D721Med (cell line): ENCODE results near the gene PHF21A.

Source experiments
- DNase-seq: peaks from one replicate; pipeline ENCODE4 v3.0.0; 2011; ENCODE audit warnings: low spot score; ENCODE audit not compliant: insufficient read length
- FAIRE-seq: peaks from 2 replicates; lab custom pipeline; 2011; peaks lifted over from hg19 to GRCh38; lab: Jason Lieb, UNC
- CTCF ChIP-seq: IDR thresholded peaks from 2 replicates; pipeline ENCODE4 v1.5.1; 2012; ENCODE audit warnings: mild to moderate bottlenecking, control low read depth; ENCODE audit not compliant: insufficient read depth; ENCODE audit errors: missing control alignments

The PHF21A gene

DNA sequence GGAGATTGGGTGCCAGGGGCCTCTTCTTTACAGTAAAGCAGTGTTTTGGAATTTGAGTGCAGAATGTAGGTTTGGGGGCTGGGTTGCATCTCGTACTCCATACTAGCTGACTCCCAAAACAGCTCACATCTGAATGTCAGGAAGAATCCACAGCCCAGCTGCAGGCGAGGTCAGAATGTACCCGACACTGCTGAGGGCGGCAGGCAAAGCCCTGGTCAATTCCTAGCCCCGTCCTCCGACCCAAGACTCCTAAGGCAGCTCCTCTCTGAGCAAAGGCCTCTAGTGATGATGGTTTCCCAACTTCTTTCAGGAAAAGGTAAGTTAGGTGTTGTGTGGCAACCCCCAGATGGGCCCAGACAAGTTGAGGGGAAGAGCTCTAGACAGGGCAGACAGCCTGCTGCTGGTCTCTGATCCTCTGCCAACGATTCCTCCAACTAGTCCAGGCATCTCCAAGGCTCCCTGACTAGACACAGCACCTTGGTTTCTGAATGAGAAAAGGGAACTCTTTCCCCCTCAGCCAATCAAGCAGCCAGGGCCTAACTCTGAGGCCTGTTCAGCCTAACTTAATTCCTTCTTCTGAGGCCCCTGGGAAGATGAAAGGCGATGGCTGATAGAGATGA lies 190.2 kb downstream of the PHF21A start:
- DNase-seq (no peak), FAIRE-seq (no peak)
- TF ChIP-seq CTCF: no peak

- no peak for FAIRE-seq
- no peak for TF ChIP-seq CTCF
- DNase-seq: peak; percentile 6
Measured at GRCh38 chr11:45930031-45930794, 191.0 kb downstream of the PHF21A start.

GRCh38 chr11:45929486-45930030 lies 191.7 kb downstream of the PHF21A start:
- DNase-seq (peak; percentile 16), FAIRE-seq (no peak)
- TF ChIP-seq CTCF: no peak

- FAIRE-seq: no peak
- TF ChIP-seq CTCF: no peak
- DNase-seq: peak; percentile 19
Measured at GRCh38 chr11:45928535-45929215, 192.6 kb downstream of the PHF21A start.

DNA sequence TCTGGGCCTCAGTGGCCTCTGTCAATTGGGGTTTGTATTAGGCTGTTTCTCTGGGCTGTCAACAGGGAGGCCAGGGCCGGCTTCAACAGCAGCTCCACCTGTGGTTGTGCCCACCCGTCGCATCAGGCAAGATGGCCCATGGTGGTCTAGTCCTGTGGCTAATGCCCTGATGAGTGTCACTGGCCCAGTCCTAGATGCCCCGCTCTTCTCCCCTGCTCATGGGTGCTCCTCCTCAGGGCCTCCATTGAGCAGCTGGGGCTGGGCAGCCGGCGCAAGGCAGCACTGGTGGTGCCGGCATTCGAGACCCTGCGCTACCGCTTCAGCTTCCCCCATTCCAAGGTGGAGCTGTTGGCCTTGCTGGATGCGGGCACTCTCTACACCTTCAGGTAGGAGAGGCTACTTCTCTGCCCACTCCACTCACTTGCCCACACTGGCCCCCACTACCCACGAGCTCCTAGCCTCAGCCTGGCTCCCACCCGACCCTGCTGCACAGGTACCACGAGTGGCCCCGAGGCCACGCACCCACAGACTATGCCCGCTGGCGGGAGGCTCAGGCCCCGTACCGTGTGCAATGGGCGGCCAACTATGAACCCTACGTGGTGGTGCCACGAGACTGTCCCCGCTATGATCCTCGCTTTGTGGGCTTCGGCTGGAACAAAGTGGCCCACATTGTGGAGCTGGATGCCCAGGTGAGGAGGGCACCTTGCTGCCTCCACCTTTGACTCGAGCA lies 193.4 kb downstream of the PHF21A start:
- FAIRE-seq: no peak
- TF ChIP-seq CTCF: no peak
- peak; percentile 17 for DNase-seq

- FAIRE-seq: no peak
- DNase-seq: peak; percentile 13
- TF ChIP-seq CTCF: no peak
Measured at GRCh38 chr11:45927332-45927683, 193.9 kb downstream of the PHF21A start.
